H1 (cell line): Measurements from ENCODE around the gene IFITM10. TPM values are rescaled to one million over a fixed set of nuclear protein-coding genes. Genes with fewer than 3 reads are reported as not detected.

Experiments used
- CTCF ChIA-PET: fragments of 300-600 bp; sonication (Branson Sonifier 250); formaldehyde crosslinking; loops from one replicate; lab custom pipeline; 2021; ENCODE audit not compliant: partially characterized antibody; lab: Charles Lee
- POLR2A ChIA-PET: fragments of 300-600 bp; sonication (Branson Sonifier 250); formaldehyde crosslinking; loops from one replicate; lab custom pipeline; 2021; ENCODE audit warnings: inconsistent platforms; ENCODE audit not compliant: partially characterized antibody; lab: Charles Lee
- DNase-seq, 2 experiments: peaks; one replicate each; pipeline versions ENCODE4 v3.0.0 to v3.0.0-alpha.2; 2010 to 2022; ENCODE audit warnings: low spot score in 2 of 2, low read depth in 1 of 2, mixed read lengths in 1 of 2
- FAIRE-seq: peaks from 2 replicates; lab custom pipeline; 2011; peaks lifted over from hg19 to GRCh38; lab: Jason Lieb, UNC
- H2AFZ ChIP-seq: 2 replicates; pipeline ENCODE4 v1.8.1; 2012; ENCODE audit warnings: low read length, inconsistent platforms
- H2AK5ac ChIP-seq: 2 replicates; pipeline ENCODE4 v1.6.1; 2013; ENCODE audit warnings: low read depth, low read length
- H2BK120ac ChIP-seq: replicated peaks from 2 replicates; pipeline ENCODE3; 2013; ENCODE audit warnings: low read depth, low read length, inconsistent platforms
- H2BK12ac ChIP-seq: 2 replicates; pipeline ENCODE4 v1.6.1; 2013; ENCODE audit warnings: low read depth, low read length
- H2BK15ac ChIP-seq: 2 replicates; pipeline ENCODE4 v1.6.1; 2013; ENCODE audit warnings: low read length
- H2BK20ac ChIP-seq: 2 replicates; pipeline ENCODE4 v1.6.1; 2013; ENCODE audit warnings: low read length
- H2BK5ac ChIP-seq: 2 replicates; pipeline ENCODE4 v1.6.1; 2013; ENCODE audit warnings: low read depth, low read length
- H3K14ac ChIP-seq: 2 replicates; pipeline ENCODE4 v1.6.1; 2013; ENCODE audit warnings: inconsistent platforms; ENCODE audit not compliant: insufficient read length
- H3K18ac ChIP-seq: 2 replicates; pipeline ENCODE4 v1.6.1; 2013; ENCODE audit warnings: low read length; ENCODE audit errors: extremely low read depth
- H3K23ac ChIP-seq: 2 replicates; pipeline ENCODE4 v1.6.1; 2013; ENCODE audit warnings: inconsistent platforms; ENCODE audit not compliant: insufficient read length
- H3K23me2 ChIP-seq: 2 replicates; pipeline ENCODE4 v1.6.1; 2013; ENCODE audit warnings: low read depth, low read length
- H3K27ac ChIP-seq: 2 replicates; pipeline ENCODE4 v1.6.1; 2011; ENCODE audit warnings: low read depth, low read length, inconsistent platforms
- H3K27me3 ChIP-seq, 4 experiments: replicated peaks in 1 of 4; 1 replicate in 1 of 4; 2 replicates in 3 of 4; pipeline versions ENCODE4 v1.6.1 to v1.8.1; 2011 to 2013; ENCODE audit warnings: low read length in 3 of 4, mild to moderate bottlenecking in 3 of 4, inconsistent platforms in 2 of 4, mixed read lengths in 2 of 4, moderate library complexity in 1 of 4; ENCODE audit not compliant: control insufficient read depth in 3 of 4, insufficient read depth in 3 of 4; ENCODE audit errors: extremely low read depth in 1 of 4
- H3K36me3 ChIP-seq, 4 experiments: 2 replicates each; pipeline versions ENCODE4 v1.6.1 to v1.8.1; 2011 to 2013; ENCODE audit warnings: mild to moderate bottlenecking in 4 of 4, low read length in 3 of 4, moderate library complexity in 2 of 4, control low read depth in 1 of 4, inconsistent platforms in 1 of 4; ENCODE audit not compliant: insufficient read depth in 4 of 4, control insufficient read depth in 2 of 4
- H3K4ac ChIP-seq: replicated peaks from 2 replicates; pipeline ENCODE3; 2013; ENCODE audit warnings: low read length, low read depth, mixed read lengths, inconsistent platforms; ENCODE audit not compliant: insufficient read length
- H3K4me1 ChIP-seq, 4 experiments: replicated peaks in 1 of 4; 1 replicate in 1 of 4; 2 replicates in 3 of 4; pipeline versions ENCODE4 v1.6.1 to v1.8.1; 2011 to 2013; ENCODE audit warnings: low read length in 3 of 4, inconsistent platforms in 2 of 4, mixed read lengths in 1 of 4; ENCODE audit not compliant: insufficient read depth in 4 of 4, control insufficient read depth in 3 of 4
- H3K4me2 ChIP-seq, 2 experiments: 2 replicates each; pipeline versions ENCODE4 v1.6.1 to v1.8.1; 2011 to 2013; ENCODE audit warnings: low read depth in 2 of 2, low read length in 2 of 2, control low read depth in 1 of 2, inconsistent platforms in 1 of 2, mild to moderate bottlenecking in 1 of 2; ENCODE audit not compliant: insufficient read depth in 1 of 2
- H3K4me3 ChIP-seq, 4 experiments: fragments of 200-600, 300-600 bp in 1 of 4; sonication (generic), shearing (Covaris generic), sonication (Bioruptor Twin) in 1 of 4; 2 replicates each; pipeline versions ENCODE4 v1.5.1 to v1.8.1; 2011 to 2016; ENCODE audit warnings: low read length in 4 of 4, low read depth in 3 of 4, control low read depth in 2 of 4, inconsistent platforms in 2 of 4, mild to moderate bottlenecking in 2 of 4, mixed read lengths in 1 of 4, moderate library complexity in 1 of 4; ENCODE audit not compliant: insufficient read depth in 2 of 4; ENCODE audit errors: extremely low read depth in 1 of 4
- H3K56ac ChIP-seq: replicated peaks from 2 replicates; pipeline ENCODE3; 2013; ENCODE audit warnings: low read depth, mild to moderate bottlenecking, mixed read lengths, low read length, inconsistent platforms; ENCODE audit not compliant: insufficient read length
- H3K79me1 ChIP-seq: 2 replicates; pipeline ENCODE4 v1.6.1; 2013; ENCODE audit warnings: low read depth, low read length, control low read depth
- H3K79me2 ChIP-seq, 2 experiments: 2 replicates each; pipeline versions ENCODE4 v1.6.1 to v1.8.1; 2012 to 2013; ENCODE audit warnings: low read length in 2 of 2, mild to moderate bottlenecking in 2 of 2, inconsistent platforms in 1 of 2; ENCODE audit not compliant: insufficient read depth in 2 of 2, control insufficient read depth in 1 of 2
- H3K9ac ChIP-seq, 4 experiments: replicated peaks in 1 of 4; 1 replicate in 1 of 4; 2 replicates in 3 of 4; pipeline versions ENCODE4 v1.6.1 to v1.8.1; 2011 to 2013; ENCODE audit warnings: low read depth in 3 of 4, low read length in 3 of 4, control low read depth in 2 of 4, mild to moderate bottlenecking in 2 of 4, moderate library complexity in 2 of 4, inconsistent platforms in 1 of 4; ENCODE audit errors: extremely low read depth in 1 of 4
- H3K9me3 ChIP-seq, 2 experiments: 2 replicates each; pipeline versions ENCODE4 v1.6.1 to v1.8.1; 2012 to 2013; ENCODE audit warnings: mild to moderate bottlenecking in 2 of 2, moderate library complexity in 2 of 2, control low read depth in 1 of 2, inconsistent platforms in 1 of 2, low read depth in 1 of 2, low read length in 1 of 2, mixed read lengths in 1 of 2; ENCODE audit not compliant: insufficient read depth in 2 of 2
- H4K20me1 ChIP-seq, 2 experiments: replicated peaks in 1 of 2; 2 replicates each; pipeline versions ENCODE3 to v1.8.1; 2011 to 2013; ENCODE audit warnings: inconsistent platforms in 2 of 2, low read length in 2 of 2, mild to moderate bottlenecking in 1 of 2; ENCODE audit not compliant: insufficient read depth in 2 of 2, control insufficient read depth in 1 of 2
- H4K5ac ChIP-seq: 2 replicates; pipeline ENCODE4 v1.6.1; 2013; ENCODE audit warnings: low read length, low read depth, mixed read lengths, inconsistent platforms; ENCODE audit not compliant: insufficient read length
- H4K8ac ChIP-seq: 2 replicates; pipeline ENCODE4 v1.8.0; 2013; ENCODE audit warnings: mild to moderate bottlenecking, moderate library complexity, low read length, inconsistent platforms; ENCODE audit not compliant: insufficient read depth; ENCODE audit errors: extremely low read depth
- H4K91ac ChIP-seq: replicated peaks from 2 replicates; pipeline ENCODE3; 2013; ENCODE audit warnings: low read length, mixed read lengths, inconsistent platforms; ENCODE audit not compliant: insufficient read length
- HDAC6 ChIP-seq: IDR thresholded peaks from one replicate; pipeline ENCODE4 v1.7.1; 2012; ENCODE audit warnings: low read depth, mild to moderate bottlenecking, inconsistent platforms, low read length, moderate library complexity
- RBBP5 ChIP-seq: IDR thresholded peaks from 2 replicates; pipeline ENCODE4 v1.7.1; 2012; ENCODE audit warnings: low read depth, mild to moderate bottlenecking, inconsistent platforms, low read length, moderate library complexity, borderline replicate concordance
- WGBS, 2 experiments: shearing (Covaris generic) in 1 of 2; methylation state at CpG; one replicate each; pipeline versions ENCODE4 v1.1.6 to v1.1.7; 2013 to 2015; ENCODE audit warnings: low lambda C conversion rate in 2 of 2, mixed read lengths in 2 of 2, inconsistent platforms in 1 of 2, low coverage in 1 of 2, missing lambda C conversion rate in 1 of 2; ENCODE audit not compliant: insufficient replicate concordance in 2 of 2, insufficient coverage in 1 of 2, insufficient read length in 1 of 2; ENCODE audit errors: extremely low coverage in 1 of 2, missing lambda C conversion rate in 1 of 2; 5-methylcytosine and 5-hydroxymethylcytosine counted together
- polyA plus RNA-seq, 7 experiments: library from polyadenylated mRNA; depleted of rRNA in 3 of 7; stranded (reverse) in 5 of 7; unstranded in 2 of 7; fragments of >200 nt in 5 of 7; fragments of 200-250 nt in 2 of 7; gene quantifications; 1 replicate in 5 of 7; 2 replicates in 1 of 7; 4 replicates in 1 of 7; pipeline versions ENCODE4 v1.2.1 to v1.2.3, GENCODE V29; 2011 to 2013; ENCODE audit warnings: missing spikeins in 2 of 7, mixed read lengths in 2 of 7
- total RNA-seq: library from RNA; stranded (reverse); fragmentation: NEBNext Ultra II Directional; extraction: Animal tissue kit (Norgen Biotek cat#: 25700); gene quantifications from 2 replicates; pipeline ENCODE4 v1.2.1, GENCODE V29; 2021
- TF ChIP-seq, protein P1 (sequence below): IDR thresholded peaks from 2 replicates; pipeline ENCODE4 v1.6.1; 2012; ENCODE audit warnings: low read length, inconsistent platforms
- TF ChIP-seq, protein P2 (sequence below): IDR thresholded peaks from 2 replicates; pipeline ENCODE4 v1.6.1; 2011; ENCODE audit warnings: low read length, improper control_type of control experiment

IFITM10 gene
- total and polyA plus RNA-seq, 2 of the 8 experiments (the other 6 are each of a cell fraction or from before 2014, with no cell fraction given), result 0.08 to 0.22 TPM

DNA sequence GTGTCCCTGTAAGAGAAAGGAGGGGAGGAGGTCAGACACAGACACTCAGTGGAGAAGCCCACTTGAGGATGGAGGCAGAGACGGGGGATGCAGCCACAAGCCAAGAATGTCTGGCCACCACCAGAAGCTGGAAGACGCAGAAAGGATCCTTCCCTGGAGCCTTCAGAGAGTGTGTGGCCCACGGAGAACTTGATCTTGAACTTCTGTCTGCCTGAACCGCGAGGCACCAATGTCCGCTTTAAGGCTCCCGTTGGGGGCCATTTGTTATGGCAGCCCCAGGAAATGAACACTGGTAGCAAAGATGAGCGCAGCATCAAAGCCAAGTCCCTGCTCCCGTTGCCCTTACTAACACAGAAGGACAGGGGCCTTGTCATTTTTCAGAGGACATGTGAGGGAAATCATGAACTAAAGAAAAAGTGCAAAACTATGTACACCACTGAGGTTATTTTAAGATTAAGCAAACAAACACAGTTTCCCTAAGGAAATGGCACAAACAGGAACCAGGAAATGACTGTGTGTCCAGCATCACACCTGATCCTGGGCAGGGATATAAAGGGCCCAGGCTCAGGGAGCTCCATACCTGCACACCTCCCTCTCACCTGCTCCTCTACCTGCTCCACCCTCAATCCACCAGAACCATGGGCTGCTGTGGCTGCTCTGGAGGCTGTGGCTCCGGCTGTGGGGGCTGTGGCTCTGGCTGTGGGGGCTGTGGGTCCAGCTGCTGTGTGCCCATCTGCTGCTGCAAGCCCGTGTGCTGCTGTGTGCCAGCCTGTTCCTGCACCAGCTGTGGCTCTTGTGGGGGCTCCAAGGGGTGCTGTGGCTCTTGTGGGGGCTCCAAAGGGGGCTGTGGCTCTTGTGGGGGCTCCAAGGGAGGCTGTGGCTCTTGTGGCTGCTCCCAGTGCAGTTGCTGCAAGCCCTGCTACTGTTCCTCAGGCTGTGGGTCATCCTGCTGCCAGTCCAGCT is 53.5 kb downstream of the IFITM10 start, which contains the start of gene KRTAP5-6:
TSS of gene KRTAP5-6 (plus strand) at position 588 of the 963 bp plus-strand sequence. CDS start at position 639, 51 bp downstream.
- H3K23ac ChIP-seq, result no peak within 1 kb of the TSS
- H3K79me1 ChIP-seq, result no peaks in the 10 kb centered on the region
- TF ChIP-seq, protein P1, sequence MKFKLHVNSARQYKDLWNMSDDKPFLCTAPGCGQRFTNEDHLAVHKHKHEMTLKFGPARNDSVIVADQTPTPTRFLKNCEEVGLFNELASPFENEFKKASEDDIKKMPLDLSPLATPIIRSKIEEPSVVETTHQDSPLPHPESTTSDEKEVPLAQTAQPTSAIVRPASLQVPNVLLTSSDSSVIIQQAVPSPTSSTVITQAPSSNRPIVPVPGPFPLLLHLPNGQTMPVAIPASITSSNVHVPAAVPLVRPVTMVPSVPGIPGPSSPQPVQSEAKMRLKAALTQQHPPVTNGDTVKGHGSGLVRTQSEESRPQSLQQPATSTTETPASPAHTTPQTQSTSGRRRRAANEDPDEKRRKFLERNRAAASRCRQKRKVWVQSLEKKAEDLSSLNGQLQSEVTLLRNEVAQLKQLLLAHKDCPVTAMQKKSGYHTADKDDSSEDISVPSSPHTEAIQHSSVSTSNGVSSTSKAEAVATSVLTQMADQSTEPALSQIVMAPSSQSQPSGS, result no peak
- no peak for TF ChIP-seq RBBP5
- TF ChIP-seq, protein P2, sequence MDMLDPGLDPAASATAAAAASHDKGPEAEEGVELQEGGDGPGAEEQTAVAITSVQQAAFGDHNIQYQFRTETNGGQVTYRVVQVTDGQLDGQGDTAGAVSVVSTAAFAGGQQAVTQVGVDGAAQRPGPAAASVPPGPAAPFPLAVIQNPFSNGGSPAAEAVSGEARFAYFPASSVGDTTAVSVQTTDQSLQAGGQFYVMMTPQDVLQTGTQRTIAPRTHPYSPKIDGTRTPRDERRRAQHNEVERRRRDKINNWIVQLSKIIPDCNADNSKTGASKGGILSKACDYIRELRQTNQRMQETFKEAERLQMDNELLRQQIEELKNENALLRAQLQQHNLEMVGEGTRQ, result no peak
- no peak for TF ChIP-seq HDAC6
- H3K27me3 ChIP-seq, result peaks cover 0 to 7% (median 0%) of the 10 kb centered on the region in 4 experiments; a peak in 3 of 7 replicates
- no peak within 1 kb of the TSS for H3K9ac ChIP-seq
- no peaks in the 10 kb centered on the region; the same call in 1 of the 2 replicates for H3K23me2 ChIP-seq
- CTCF ChIA-PET, result interaction anchor here (0.6 to 2.7 kb wide), 8 partner anchors 10 to 459 kb away, joined by 3 to 20 read pairs (median 4); no protein-coding TSS in a partner anchor
- no peak within 1 kb of the TSS for H3K56ac ChIP-seq
- no peak within 1 kb of the TSS for H3K18ac ChIP-seq
- H4K8ac ChIP-seq, result no peak within 1 kb of the TSS
- H3K79me2 ChIP-seq, result no peaks in the 10 kb centered on the region
- H3K4me1 ChIP-seq, result peaks cover 0 to 11% (median 8%) of the 10 kb centered on the region in 4 experiments; a peak in 4 of 7 replicates
- H3K27ac ChIP-seq, result no peak within 1 kb of the TSS
- H3K14ac ChIP-seq, result no peak within 1 kb of the TSS
- no peak within 1 kb of the TSS for H3K4me3 ChIP-seq
- H4K5ac ChIP-seq, result no peak within 1 kb of the TSS
- H2BK20ac ChIP-seq, result no peak within 1 kb of the TSS
- WGBS, 2 experiments, result 87% methylated on average over 11 of the region's 11 CpGs; no CpG with 5 or more reads in 1 of the 2 experiments
- POLR2A ChIA-PET, result no interaction called here
- H2BK5ac ChIP-seq, result no peak within 1 kb of the TSS
- no peak within 1 kb of the TSS for H4K91ac ChIP-seq
- no peak within 1 kb of the TSS for H2AFZ ChIP-seq
- H3K9me3 ChIP-seq, result no peaks in the 10 kb centered on the region
- DNase-seq (no peak), FAIRE-seq (no peak)
- no peaks in the 10 kb centered on the region for H4K20me1 ChIP-seq
- H2BK15ac ChIP-seq, result no peak within 1 kb of the TSS
- no peaks in the 10 kb centered on the region for H3K36me3 ChIP-seq
- no peak within 1 kb of the TSS for H3K4me2 ChIP-seq
- H2BK120ac ChIP-seq, result no peak within 1 kb of the TSS
- no peak within 1 kb of the TSS for H2AK5ac ChIP-seq
- no peak within 1 kb of the TSS for H2BK12ac ChIP-seq
- H3K4ac ChIP-seq, result no peak within 1 kb of the TSS
